Measurements from ENCODE around the gene CD82. TPM values are rescaled to one million over a fixed set of nuclear protein-coding genes. Genes with fewer than 3 reads are reported as not detected.

The CD82 gene
- total and polyA plus RNA-seq, 2 of the 13 experiments (the other 11 are each of a cell fraction or from before 2014, with no cell fraction given) = 0.05 TPM; not detected in 1

GRCh38 chr11:44596525-44597276 is 31.2 kb downstream of the CD82 start:
- no peaks in the 10 kb centered on the region for H3K9me3 ChIP-seq (ENCODE audit: low read length)
- H3K36me3 ChIP-seq (replicated peaks in 1 of 2; ENCODE audit: control insufficient read depth in 1 of 2, insufficient read depth in 2 of 2, low read length in 2 of 2) = no peaks in the 10 kb centered on the region
- BruUV-seq (replicated peaks) = no TSS peak
- H4K20me1 ChIP-seq (ENCODE audit: insufficient read depth, low read length) = 0 out of 2 replicates have a peak, but pooled peaks cover 3% of the 10 kb centered on the region
- intact Hi-C loops (cut with micrococcal nuclease; ENCODE audit: unreplicated experiment) = no loop called here
- ATAC-seq (no peak), DNase-seq (ENCODE audit: low spot score) (no peak), FAIRE-seq (no peak)
- H3K27me3 ChIP-seq (ENCODE audit: control insufficient read depth in 1 of 2, insufficient read depth in 2 of 2, low read length in 2 of 2) = peaks cover 8 to 12% of the 10 kb centered on the region in 2 experiments; a peak in 3 of 5 replicates
- H3K9ac ChIP-seq (ENCODE audit: insufficient read depth, low read depth, low read length) = no peak overlapping the region
- TF ChIP-seq ZBTB39 (CRISPR knock-in tag; IDR thresholded peaks at IDR 0.05) (no peak), ZNF589 (CRISPR knock-in tag; conservative IDR thresholded peaks at IDR 0.05) (no peak), ZNF746 (CRISPR knock-in tag; IDR thresholded peaks at IDR 0.05) (no peak), SALL2 (CRISPR knock-in tag; IDR thresholded peaks at IDR 0.05) (no peak), ZNF33B (CRISPR knock-in tag; IDR thresholded peaks at IDR 0.05) (no peak), SETDB1 (CRISPR knock-in tag; IDR thresholded peaks at IDR 0.05; ENCODE audit: borderline replicate concordance) (no peak), HES4 (CRISPR knock-in tag; IDR thresholded peaks at IDR 0.05; ENCODE audit: borderline replicate concordance) (no peak), LCORL (IDR thresholded peaks at IDR 0.05) (no peak), LCORL (CRISPR knock-in tag; IDR thresholded peaks at IDR 0.05) (no peak), DMAP1 (CRISPR knock-in tag; IDR thresholded peaks at IDR 0.05) (no peak), ZNF253 (CRISPR knock-in tag; IDR thresholded peaks at IDR 0.05; ENCODE audit: borderline replicate concordance) (no peak), ZNF12 (CRISPR knock-in tag; IDR thresholded peaks at IDR 0.05) (no peak), CC2D1A (CRISPR knock-in tag; IDR thresholded peaks at IDR 0.05) (no peak), ZNF414 (CRISPR knock-in tag; IDR thresholded peaks at IDR 0.05) (no peak), ZNF260 (CRISPR knock-in tag; IDR thresholded peaks at IDR 0.05; ENCODE audit: borderline replicate concordance, low read depth) (no peak), HNRNPL (IDR thresholded peaks at IDR 0.05; ENCODE audit: low read depth, low read length) (no peak), ZNF326 (CRISPR knock-in tag; IDR thresholded peaks at IDR 0.05; ENCODE audit: borderline replicate concordance) (no peak), MLLT10 (CRISPR knock-in tag; IDR thresholded peaks at IDR 0.05) (no peak), ATF7 (IDR thresholded peaks at IDR 0.05) (no peak), ATF7 (CRISPR knock-in tag; IDR thresholded peaks at IDR 0.05) (no peak), RBAK (CRISPR knock-in tag; IDR thresholded peaks at IDR 0.05) (no peak), ZZZ3 (CRISPR knock-in tag; IDR thresholded peaks at IDR 0.05; ENCODE audit: borderline replicate concordance) (no peak)
- WGBS (ENCODE audit: low lambda C conversion rate) = 57% methylated on average over 10 of the region's 13 CpGs
- H3K27ac ChIP-seq (ENCODE audit: extremely low read length, insufficient read depth, low read length) = no peak overlapping the region
- no peak overlapping the region for H3K4me2 ChIP-seq (ENCODE audit: low read depth, low read length)
- no peak overlapping the region for H3K4me3 ChIP-seq (replicated peaks in 1 of 3; ENCODE audit: insufficient read depth in 1 of 3, low read depth in 2 of 3, low read length in 3 of 3)
- no peaks in the 10 kb centered on the region for H3K79me2 ChIP-seq (ENCODE audit: insufficient read depth, low read length)
- ChIA-PET POLR2A (no interaction called here), CTCF (ENCODE audit: low intra/inter-chr PET ratio, low total read pairs) (no interaction called here)
- no peaks in the 10 kb centered on the region for H3K4me1 ChIP-seq (ENCODE audit: insufficient read depth, low read length)
- H2AFZ ChIP-seq (ENCODE audit: low read length) = no peak overlapping the region
- in situ Hi-C loops (cut with HindIII; ENCODE audit: extremely low pct_ligation_motif_present, low pct_unique_long_range_greater_than_20kb) = no loop called here
